Raji (cell line): Measurements from ENCODE around the gene LPAR2.

Source experiments
- POLR2A ChIP-seq: IDR thresholded peaks from 2 replicates; pipeline ENCODE4 v1.6.1; 2011; ENCODE audit warnings: low read depth, low read length, control low read depth; ENCODE audit not compliant: insufficient read depth

Gene LPAR2

DNA sequence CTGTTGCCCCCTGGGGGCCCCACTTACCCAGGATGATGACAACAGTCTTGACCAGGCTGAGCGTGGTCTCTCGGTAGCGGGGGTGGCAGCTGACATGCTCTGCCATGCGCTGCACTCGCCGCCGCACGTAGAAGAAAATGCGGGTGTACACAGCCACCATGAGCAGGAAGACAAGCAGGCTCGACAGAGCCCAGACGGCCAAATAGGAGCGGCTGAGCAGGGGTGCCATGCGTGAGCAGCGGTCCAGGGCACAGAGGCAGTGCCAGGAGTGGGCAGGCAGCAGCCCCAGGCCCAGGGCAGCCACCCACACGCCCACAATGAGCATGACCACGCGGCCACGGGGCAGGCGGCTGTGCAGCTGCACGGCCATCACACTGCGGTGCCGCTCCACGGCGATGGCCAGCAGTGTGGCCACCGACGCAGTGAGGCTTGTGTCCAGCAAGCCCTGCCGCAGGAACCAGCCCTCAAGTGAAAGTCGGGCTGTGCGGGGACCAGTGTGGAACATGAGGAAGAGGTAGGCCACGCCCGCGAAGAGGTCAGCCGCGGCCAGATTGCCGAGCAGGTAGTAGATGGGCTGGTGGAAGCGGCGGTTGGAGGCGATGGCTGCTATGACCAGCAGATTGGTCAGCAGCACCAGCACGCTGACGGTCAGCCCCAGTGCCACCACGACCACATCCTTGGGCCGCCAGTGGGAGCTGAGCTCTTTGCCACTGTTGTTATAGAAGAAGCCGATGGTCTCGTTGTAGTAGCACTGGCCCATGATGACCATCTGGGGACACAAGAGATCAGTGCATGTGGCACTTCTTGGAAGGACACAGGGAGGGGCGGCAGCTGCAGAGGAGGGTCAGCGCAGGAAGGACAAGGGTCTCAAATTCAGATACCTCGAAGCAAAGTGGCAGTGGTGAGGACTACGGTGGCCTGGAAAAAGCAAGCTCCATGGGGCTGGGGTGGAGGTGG lies 1.2 kb downstream of the LPAR2 start:
- TF ChIP-seq POLR2A, result no peak

DNA sequence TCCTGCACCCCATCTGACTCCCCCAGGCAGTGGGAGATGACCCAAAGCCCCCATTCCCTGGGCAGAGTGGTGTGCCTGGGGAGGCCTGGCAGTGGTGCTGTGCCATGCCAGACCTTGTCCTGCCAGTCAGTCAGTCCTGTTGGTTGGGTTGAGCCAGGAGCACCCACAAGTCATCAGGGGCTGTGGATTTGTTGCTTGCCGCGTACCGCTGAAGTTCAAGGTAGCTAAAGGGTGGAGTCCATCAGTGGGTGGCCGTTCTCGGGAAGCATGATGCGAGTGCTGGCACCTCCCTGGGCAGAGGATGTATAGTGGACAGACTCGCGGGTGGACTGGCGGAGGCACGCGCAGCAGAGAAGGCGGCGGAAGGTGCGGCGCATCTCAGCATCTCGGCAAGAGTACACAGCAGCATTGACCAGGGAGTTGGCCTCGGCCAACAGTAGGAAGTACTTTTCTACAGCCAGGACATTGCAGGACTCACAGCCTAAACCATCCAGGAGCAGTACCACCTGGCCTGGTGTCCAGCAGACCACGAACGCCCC lies 3.9 kb downstream of the LPAR2 start:
- no peak for TF ChIP-seq POLR2A

DNA sequence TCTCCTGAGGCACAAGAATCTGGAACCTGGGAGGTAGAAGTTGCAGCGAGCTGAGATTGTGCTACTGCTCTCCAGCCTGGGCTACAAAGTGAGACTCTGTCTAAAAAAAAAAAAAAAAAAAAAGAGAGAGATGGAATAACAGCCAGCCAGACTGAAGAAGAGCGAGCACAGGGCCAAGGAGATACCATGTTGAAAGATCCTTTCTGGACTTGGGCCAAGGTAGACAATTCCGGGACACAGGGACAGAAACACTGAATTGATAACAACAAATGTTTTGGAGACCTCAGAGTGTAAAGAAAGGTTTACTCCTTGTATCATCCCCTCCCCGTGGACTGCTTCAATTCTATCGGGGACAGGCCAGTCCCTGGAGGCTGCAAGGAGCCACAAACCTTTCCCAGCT lies 4.6 kb downstream of the LPAR2 start:
- no peak for TF ChIP-seq POLR2A

DNA sequence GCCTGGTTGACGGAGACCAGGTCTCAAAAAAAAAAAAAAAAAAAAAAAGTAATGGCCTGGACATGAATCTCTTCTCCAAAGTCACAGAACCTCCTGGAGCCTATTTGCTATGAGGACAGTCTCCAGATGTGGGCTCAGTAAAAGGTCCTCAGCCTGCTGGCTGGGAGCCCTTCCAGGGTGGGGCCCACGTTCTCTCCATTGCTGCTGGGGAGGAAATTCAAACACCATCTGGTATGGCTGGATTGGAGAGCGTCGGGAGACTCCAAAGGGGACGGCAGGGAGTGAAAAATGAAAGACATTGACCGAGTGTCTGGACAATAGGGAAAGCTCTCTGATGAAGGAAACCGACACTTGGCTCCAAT lies 8.2 kb downstream of the LPAR2 start:
- TF ChIP-seq POLR2A, result no peak

DNA sequence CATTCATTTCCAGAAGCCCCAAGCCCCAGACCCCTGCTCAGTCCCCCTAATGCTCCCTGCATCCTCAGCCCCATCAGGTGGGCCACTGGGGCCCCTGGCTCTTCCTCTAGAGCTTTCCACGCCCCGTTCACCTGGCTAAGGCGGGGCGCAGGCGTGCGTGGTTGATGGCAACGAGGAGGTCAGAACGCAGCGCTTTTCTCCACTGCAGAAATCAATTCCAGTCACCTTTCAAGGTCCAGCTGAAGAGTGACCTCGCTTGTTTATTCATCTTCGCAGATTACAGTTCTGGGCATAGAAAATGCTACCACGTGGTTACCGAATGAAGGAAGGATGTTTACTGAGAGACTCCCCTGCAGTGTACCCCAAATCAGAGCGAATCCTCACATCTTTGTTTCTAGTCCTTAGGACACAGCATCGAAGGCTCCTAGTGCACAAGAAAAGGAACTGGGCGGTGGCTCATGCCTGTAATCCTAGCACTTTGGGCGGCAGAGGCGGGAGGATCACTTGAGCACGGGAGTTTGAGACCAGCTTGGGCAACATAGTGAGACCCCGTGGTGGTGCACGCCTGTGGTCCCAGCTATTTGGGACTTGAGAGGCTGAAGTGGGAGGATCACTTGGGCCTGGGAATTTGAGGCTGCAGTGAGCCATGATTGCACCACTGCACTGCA lies 8.7 kb downstream of the LPAR2 start:
- no peak for TF ChIP-seq POLR2A

DNA sequence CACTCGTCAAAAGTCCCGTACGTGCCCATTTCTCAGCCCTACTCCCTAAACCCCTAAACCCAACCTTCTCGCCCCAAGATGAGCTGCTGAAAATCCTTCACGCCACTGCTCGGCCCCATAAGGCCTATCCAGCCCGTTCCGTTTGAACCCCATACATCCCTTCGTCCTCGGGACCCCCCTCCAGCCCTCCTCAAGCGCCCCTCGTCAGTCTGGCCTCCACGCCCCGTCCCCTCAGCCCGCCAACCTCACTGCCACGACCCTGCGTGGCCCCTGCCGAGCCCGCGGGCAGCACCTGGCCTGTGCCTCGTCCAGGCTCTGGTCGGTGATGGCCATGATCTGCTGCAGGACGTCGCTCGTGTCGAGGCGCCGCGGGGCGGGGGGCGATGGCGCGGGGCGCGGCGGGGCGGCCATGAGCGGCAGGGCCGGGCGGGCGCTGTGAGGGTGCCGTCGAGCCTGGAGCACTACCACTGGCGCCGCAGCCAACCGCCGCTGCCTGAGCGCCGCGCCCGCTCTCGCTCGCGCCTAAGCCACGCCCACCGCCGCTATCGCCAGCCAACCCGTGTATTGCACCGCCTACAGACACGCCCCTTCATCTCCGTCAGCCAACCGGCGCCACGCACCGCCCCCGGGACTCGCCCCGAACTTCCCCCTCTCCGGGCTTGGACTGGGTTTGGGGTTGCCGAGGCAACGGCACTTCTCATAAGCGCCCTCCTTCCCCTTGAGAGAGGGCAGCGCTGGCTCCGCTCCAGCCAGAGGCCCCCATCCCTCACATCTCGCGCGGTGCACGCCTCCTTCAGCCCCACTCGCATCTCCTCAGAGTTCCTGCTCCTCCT lies 9.6 kb downstream of the LPAR2 start, which contains the start of gene PBX4:
PBX4 (minus strand) TSS at position 469 of the 833 bp plus-strand sequence; CDS start at position 411, 58 bp downstream.
- peak; percentile 77 for TF ChIP-seq POLR2A

DNA sequence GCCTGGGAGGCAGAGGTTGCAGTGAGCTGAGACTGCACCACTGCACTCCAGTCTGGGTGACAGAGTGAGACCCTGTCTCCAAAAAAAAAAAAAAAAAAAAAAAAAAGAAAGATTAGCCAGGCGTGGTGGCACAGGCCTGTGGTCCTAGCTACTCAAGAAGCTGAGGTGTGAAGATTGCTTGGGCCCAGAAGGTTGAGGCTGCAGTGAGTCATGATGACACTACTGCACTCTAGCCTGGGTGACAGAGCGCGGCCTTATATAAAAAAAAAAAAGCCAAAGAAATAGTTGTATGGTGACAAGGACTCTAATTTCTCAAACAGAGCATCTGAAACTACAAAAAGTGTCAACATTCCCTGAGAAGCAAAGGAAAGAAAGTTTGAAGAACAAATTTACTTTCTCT lies 12.9 kb downstream of the LPAR2 start:
- TF ChIP-seq POLR2A, result no peak

DNA sequence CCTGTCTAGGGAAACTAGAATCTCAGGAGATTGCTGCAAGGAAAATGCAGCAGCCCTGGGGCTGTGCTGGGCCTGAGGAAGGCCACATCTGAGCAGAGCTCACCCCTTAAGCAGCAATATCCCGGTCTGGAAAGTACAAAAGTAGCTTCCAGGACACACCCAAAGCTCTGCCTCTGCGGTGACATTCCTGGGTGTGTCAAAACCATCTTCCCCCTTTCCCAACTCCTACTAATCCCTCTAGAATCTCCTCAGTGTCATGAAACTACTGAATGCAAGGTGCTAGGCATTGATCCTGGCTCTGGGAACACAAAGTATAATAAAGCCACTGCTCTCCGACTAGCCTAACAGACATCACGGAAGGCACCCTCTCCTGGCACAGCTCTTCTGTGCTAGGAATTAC lies 14.5 kb downstream of the LPAR2 start:
- TF ChIP-seq POLR2A, result no peak

DNA sequence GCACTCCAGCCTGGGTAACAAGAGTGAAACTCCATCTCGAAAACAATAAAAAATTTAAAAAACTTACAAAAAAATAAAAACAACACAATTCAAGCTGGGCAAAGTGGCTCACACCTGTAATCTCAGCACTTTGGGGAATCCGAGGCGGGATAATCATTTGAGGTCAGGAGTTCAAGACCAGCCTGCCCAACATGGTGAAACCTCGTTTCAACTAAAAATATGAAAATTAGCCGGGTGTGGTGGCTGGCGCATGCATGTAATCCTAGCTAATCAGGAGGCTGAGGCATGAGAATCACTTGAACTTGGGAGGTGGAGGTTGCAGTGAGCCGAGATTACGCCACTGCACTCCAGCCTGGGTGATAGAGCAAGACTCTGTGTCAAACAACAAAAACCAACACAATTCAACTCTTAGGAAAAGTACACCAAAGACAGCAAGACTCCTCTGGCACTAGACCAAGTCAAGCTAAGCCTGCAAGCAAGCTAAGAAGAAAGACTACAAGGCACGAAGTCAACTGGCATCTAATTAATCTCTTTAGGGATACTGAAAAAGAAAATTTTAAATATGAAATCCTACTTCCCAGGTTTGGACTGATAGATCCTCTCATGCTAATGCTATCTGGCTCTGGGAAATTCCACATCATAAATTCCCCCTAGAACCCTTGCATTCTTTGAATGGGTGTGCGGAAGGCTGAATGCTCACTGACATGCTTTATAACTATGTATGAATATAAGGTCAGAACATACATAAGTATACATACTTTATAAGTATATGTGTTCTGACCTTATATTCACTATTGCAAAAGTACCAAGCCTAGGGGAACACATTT lies 17.4 kb downstream of the LPAR2 start:
- TF ChIP-seq POLR2A, result no peak

DNA sequence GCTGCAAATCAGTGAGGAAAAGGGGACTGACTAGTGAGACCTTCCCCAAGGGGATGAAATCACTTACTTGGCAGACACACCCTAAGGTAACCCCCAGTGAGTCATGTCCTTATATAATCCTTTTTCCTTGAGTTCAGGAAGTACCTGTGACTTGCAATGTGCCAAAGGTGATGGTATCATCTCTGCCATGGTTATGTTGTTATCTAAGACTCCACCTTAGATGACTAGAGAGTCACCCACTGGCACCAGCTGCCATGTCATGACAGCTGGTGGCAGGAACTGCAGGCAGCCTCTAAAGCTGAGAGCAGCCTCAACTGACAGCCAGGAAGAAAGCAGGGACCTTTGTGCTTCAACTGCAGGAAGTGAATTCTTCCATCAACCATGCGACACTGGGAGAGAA lies 22.0 kb downstream of the LPAR2 start:
- TF ChIP-seq POLR2A, result no peak

DNA sequence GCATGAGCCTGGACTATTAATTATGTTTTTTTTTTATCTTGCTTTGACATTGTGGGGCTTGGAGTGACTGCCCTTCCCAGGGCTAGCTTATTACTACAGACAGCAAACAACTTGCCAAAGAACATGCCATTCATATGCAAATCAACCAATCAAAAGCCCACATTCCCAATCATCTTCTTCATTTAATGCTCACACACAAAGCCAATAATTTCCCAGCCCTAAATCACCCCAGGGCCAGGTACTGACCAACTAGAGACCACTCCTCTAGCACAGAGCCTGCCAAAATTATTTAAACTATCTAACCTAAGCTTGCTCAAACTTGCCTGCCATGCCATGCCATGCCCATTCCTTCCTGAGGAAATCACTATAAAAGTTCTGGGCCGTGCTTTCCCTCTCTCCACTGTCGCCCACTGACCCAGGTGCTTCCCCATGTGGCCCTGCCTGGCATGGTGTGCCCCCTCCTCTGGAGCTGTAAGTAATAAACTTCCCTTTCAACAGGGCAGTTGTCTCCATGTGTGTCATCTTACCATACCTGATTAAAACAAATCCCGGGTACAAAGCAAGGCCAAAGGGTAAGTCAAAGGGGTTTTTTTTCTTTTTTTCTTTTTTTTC lies 25.2 kb downstream of the LPAR2 start:
- TF ChIP-seq POLR2A, result no peak

DNA sequence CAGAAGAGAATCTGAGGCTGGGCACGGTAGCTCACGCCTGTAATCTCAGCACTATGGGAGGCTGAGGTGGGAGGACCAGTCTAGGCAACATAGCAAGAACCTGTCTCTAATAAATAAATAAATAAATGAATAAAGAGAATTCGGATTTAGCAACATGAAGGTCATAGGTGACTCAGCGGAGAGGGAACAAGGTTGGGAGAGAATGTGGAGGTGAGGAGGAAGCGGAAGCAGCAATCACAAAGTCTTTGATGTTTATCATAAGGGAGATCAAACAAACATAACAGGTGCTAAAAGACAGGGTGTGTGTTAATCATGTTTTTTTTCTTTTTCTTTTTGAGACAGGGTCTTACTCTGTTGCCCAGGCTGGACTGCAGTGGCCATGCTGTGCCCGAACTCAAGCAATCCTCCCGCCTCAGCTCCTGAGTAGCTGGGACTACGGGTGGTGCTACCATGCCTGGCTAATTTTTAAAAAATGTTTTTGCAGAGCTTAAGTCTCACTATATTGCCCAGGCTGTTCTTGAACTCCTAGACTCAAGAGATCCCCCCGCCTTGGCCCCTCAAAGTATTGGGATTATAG lies 25.8 kb downstream of the LPAR2 start:
- no peak for TF ChIP-seq POLR2A

DNA sequence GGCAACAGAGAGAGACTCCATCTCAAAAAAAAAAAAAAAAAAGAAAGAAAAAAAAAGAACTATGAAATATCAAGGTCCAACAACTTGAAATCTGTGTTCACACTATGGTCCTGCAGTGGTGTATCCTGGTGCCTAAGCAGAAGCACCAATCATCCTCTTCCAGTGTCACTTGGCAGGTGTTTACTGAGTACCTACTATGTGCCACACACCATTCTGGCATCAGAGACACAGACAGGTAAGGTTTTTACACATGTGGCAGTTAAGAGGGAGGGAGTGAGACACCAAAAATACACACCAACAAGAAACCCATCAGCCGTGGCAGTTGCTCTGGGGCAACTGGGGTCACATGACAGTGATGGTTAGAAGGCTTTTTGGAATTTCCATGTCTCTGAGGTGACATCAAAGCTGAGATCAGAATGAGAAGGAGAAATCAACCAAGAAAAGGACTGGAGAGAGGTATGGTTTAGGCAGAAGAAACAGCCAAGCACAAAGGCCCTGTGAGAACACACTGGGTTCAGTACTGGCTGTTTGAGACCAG lies 27.2 kb downstream of the LPAR2 start:
- TF ChIP-seq POLR2A, result no peak
